ENCODE data around the gene LATS1. TPM values are rescaled to one million over a fixed set of nuclear protein-coding genes. Genes with fewer than 3 reads are reported as not detected.

LATS1 gene
- total RNA-seq, 1 donor from 2014 or later, result 14.6 TPM

DNA sequence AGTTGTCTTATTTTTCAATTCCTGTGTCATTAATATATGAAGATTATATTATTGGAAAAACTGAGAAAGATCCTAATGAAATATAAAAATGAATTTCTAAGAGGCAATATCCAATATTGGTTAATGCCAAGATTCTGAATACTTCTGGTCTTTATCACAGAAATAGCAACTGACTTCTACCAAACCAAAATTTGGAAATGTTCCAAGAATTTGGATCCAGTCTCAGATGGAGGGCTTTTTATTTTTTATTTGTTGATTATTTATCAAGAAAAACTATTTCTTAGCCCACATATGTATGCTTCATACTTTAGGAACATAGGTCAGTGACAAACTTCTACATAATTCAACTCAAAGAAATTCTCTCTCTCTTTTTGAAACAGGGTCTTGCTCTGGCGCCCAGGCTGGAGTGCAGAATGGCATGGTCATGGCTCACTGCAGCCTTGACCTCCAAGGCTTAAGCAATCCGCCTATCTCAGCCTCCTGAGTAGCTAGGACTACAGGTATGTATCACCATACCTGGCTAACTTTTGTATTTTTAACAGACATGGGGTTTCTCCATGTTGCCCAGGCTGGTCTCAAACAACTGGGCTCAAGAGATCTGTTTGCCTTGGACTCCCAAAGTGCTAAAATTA, 15.3 kb upstream of the LATS1 start:
- intact Hi-C loops (cut with DNase I), result no loop called here
- no peak for DNase-seq (ENCODE audit: low spot score)

GRCh38 chr6:149729824-149730223, 11.9 kb upstream of the LATS1 start:
- intact Hi-C loops (cut with DNase I), result no loop called here

DNA sequence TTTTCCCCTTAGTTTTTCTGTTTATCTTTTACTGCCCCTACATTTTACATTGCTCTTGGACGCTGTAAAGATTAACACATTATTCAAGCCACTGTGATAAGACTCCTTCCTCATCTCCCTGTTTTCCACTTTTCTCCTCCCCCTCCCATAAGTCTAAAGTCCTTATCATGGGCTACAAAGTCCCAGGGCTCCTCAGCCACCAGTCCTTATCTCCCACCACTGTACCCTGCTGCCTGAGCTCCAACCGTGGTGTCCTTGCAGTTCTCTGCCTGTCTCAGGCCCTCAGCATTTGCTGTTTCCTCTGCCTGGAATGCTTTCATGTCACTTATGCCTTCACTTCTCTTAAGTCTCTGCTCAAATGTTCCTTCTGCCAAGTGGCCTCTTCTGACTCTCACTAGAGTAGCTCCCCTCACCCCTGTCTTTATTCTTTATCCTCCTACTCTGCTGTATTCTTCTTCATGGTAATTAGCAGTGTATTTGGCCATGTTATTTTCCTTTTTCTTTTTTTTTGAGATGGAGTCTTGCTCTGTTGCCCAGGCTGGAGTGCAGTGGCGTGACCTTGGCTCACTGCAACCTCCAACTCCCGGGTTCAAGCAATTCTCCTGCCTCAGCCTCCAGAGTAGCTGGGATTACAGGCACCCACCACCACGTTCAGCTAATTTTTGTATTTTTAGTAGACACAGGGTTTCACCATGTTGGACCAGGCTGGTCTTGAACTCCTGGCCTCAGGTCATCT, 10.8 kb upstream of the LATS1 start:
- intact Hi-C loops (cut with DNase I), result no loop called here
- no peak for DNase-seq (ENCODE audit: low spot score)

More at GRCh38 chr6:149729824-149730223, 11.9 kb upstream of the LATS1 start:
- DNase-seq (ENCODE audit: low spot score), result no peak

GRCh38 chr6:149727793-149728498, 10.0 kb upstream of the LATS1 start:
- intact Hi-C loops (cut with DNase I), result no loop called here

DNA sequence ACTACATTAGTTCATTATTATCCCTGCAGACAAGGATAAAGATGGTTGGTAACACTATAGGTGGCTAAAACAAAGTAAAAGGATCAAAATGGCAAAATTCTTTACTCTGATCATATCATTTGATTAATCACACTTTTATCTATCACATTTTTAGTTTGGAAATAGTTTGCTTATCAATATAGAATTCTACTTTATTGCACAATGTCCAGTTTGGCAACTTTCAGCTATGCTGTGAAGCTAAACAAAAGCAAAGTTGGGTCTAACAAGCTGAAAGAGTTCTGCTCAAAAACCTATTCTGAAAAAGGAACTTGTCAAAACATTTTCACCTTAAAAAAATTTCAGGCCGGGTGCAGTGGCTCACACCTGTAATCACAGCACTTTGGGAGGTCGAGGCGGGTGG, 7.9 kb upstream of the LATS1 start:
- intact Hi-C loops (cut with DNase I), result no loop called here
- DNase-seq (ENCODE audit: low spot score), result no peak

More at GRCh38 chr6:149727793-149728498, 10.0 kb upstream of the LATS1 start:
- no peak for DNase-seq (ENCODE audit: low spot score)

- intact Hi-C loops (cut with DNase I), result no loop called here
- DNase-seq (ENCODE audit: low spot score), result no peak
Measured at GRCh38 chr6:149723771-149724417, 6.0 kb upstream of the LATS1 start.

- DNase-seq (ENCODE audit: low spot score), result no peak
- intact Hi-C loops (cut with DNase I), result no loop called here
Measured at GRCh38 chr6:149723262-149723661, 5.4 kb upstream of the LATS1 start.

- DNase-seq (ENCODE audit: low spot score), result no peak
- intact Hi-C loops (cut with DNase I), result loop anchor here (5.0 kb wide), 2 partner anchors 152 to 208 kb away; partner anchors contain the start of gene GINM1
Measured at GRCh38 chr6:149719531-149719930, 1.6 kb upstream of the LATS1 start.

DNA sequence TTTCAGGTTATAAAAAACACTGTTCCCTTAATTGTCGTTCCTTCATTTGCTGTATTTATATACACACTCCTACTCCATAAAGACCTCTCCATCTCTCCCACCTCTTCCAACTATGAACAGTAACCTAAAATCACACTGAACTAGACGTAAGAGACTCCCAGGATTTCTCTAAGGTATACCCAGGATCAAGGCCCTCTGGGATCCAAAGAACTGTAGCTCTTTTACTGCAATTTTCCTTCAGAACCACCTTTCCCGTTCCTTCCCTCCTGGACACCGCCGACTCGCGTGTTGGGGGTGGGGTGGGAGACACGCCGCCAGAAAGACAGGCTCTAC, 680 bp downstream of the LATS1 start:
- DNase-seq (ENCODE audit: low spot score), result no peak
- intact Hi-C loops (cut with DNase I), result loop anchor here (5.0 kb wide), 2 partner anchors 150 to 210 kb away; partner anchors contain the start of gene GINM1

GRCh38 chr6:149716181-149716963, 1.5 kb downstream of the LATS1 start:
- intact Hi-C loops (cut with DNase I), result loop anchor here (5.0 kb wide), 2 partner anchors 149 to 211 kb away; partner anchors contain the start of gene GINM1
- no peak for DNase-seq (ENCODE audit: low spot score)

DNA sequence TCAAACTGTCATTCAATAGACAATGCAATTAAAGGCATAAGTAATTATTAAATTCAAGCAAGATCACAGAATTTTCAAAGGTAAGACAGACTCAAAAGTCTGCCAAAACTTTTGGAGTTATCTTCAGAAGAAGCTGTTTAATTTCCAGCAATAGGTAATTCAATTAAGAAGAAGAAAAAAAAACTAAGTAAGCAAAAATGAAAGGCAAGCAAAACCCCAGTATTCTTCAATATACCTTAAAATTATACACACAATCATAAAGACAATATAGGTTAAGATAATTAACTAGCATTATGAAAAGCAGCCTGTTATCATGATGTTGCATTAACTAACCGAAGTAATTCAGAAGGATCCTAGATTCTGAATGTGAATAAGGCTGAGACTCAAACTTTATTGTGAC, 3.5 kb downstream of the LATS1 start:
- intact Hi-C loops (cut with DNase I), result no loop called here
- DNase-seq (ENCODE audit: low spot score), result no peak

DNA sequence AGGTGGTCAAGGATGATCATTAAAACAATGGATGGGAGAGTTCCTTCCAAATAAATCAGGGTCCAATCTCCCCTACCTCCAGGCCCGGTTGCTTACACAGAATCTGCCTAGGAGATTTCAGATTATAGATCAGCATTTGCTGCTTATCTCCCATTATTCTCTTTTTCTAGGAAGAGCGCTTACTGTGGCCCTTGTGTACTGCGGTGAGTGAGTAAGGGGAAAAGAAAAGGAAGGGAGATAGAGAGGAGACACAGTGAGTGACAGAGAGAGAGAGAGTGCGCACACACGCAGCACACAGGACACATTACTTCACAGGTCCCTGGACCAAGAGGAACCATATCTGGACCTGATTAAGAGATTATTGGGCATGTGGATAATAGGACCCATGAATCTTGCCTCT, 6.2 kb downstream of the LATS1 start:
- DNase-seq (ENCODE audit: low spot score), result no peak
- intact Hi-C loops (cut with DNase I), result no loop called here

DNA sequence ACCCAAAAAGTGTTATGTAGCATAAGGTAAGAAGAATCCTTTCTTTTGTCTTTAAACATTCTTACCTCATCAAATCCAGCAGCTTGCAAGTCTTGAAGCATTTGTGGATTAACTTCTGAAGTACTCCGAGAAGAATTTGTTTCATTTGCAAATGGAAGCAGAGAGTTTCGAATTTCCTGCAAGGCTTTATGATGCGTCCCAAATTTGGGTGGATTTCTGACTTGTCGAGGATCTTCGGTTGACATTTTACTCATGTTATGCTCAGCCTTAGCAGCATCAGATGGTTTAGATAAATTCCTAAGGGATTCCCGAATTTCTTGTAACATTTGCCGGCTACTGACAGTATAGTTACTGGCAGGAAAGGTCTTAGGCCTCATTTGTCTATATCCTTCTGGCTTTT, 16.2 kb downstream of the LATS1 start:
- intact Hi-C loops (cut with DNase I), result no loop called here
- DNase-seq (ENCODE audit: low spot score), result no peak

DNA sequence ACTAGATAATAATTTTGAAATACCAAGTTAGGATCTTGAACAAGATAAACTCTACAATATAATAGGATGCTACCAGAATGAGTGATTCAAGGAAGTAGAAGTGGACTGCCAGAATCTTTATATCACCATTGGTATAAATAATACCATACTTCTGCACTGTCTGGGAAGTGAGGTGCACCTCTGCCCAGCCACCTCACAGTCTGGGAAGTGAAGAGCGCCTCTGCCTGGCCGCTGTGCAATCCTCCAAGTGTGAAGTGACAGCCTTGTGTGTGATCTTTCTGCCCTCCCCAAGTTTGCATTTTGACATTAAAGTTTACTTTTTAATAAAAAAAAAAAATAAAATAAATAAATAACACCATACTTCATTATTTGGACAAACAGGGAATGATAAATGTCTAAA, 18.8 kb downstream of the LATS1 start:
- intact Hi-C loops (cut with DNase I), result no loop called here
- no peak for DNase-seq (ENCODE audit: low spot score)

- intact Hi-C loops (cut with DNase I), result no loop called here
- DNase-seq (ENCODE audit: low spot score), result no peak
Measured at GRCh38 chr6:149698175-149698574, 19.7 kb downstream of the LATS1 start.

GRCh38 chr6:149696901-149697300, 21.0 kb downstream of the LATS1 start:
- intact Hi-C loops (cut with DNase I), result no loop called here
- DNase-seq (ENCODE audit: low spot score), result no peak

DNA sequence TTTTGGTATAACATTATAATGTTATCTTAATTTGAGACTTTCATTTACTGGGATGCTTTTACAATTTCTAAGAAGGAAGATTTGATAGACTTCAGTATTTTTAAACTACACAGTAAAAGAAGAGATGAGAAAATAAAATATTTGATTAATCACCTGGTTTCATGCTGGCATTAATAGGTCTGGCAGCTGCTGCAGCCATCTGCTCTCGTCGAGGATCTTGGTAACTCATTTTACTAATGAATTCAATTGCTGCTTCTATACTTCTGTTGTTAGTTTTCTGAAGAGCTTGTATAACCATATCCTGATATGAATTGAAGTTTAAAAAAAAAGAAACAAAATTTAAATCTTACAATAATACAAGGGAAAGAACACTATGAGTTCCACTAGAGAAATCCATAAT, 23.0 kb downstream of the LATS1 start:
- intact Hi-C loops (cut with DNase I), result no loop called here

DNA sequence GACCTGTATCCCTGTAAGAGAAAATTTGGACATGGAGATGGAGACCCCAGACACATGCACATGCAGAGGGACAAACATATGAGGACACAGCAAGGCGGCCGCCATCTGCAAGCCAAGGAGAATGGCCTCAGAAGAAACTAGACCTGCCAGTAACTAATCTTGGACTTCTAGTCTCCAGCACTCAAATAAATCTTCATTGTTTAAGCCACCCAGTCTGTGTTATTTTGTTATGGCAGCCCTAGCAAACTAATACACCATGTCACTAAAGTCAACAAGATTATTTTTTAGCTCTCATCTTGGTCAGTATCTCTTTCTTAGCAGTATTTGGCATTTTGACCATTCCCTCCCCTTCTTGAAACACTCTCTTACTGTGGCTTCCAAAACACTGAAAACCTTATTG, 26.7 kb downstream of the LATS1 start:
- intact Hi-C loops (cut with DNase I), result no loop called here
- no peak for DNase-seq (ENCODE audit: low spot score)

More for the DNA sequence above, 23.0 kb downstream of the LATS1 start:
- no peak for DNase-seq (ENCODE audit: low spot score)

- DNase-seq (ENCODE audit: low spot score), result no peak
- intact Hi-C loops (cut with DNase I), result no loop called here
Measured at GRCh38 chr6:149686230-149686629, 31.7 kb downstream of the LATS1 start.

Measured in cardiac septum (tissue), 1 donor.